Activated T-helper 2 cell treated with anti-CD3 and anti-CD28 coated beads, Interferon-gamma antibody, Interleukin-2, Interleukin-4, amounts not matched to agents 10 μg/mL and 5 μg/mL and 100 μg/mL, durations not matched to agents 14 hours and 24 hours and 36 hours (primary cell): ENCODE measurements around the gene PRDM1. TPM values are rescaled to one million over a fixed set of nuclear protein-coding genes. Genes with fewer than 3 reads are reported as not detected.

Experiments used
- DNase-seq: peaks from one replicate; pipeline ENCODE4 v3.0.0; 2021; ENCODE audit warnings: low spot score
- H3K27ac Mint-ChIP-seq: one replicate; pipeline ENCODE4 v1.8.0; 2021; ENCODE audit warnings: mixed read lengths
- H3K27me3 Mint-ChIP-seq: one replicate; pipeline ENCODE4 v1.8.0; 2021; ENCODE audit warnings: low read depth, mixed read lengths
- H3K36me3 Mint-ChIP-seq: one replicate; pipeline ENCODE4 v1.8.0; 2021; ENCODE audit warnings: low read depth, mixed read lengths
- H3K4me1 Mint-ChIP-seq: one replicate; pipeline ENCODE4 v1.8.0; 2021; ENCODE audit warnings: low read depth, mixed read lengths
- H3K4me3 Mint-ChIP-seq: one replicate; pipeline ENCODE4 v1.8.0; 2021; ENCODE audit warnings: low read depth, mild to moderate bottlenecking, moderate library complexity, mixed read lengths
- H3K9me3 Mint-ChIP-seq: one replicate; pipeline ENCODE4 v1.8.0; 2021; ENCODE audit warnings: mixed read lengths
- intact Hi-C: fragments of 100-400 bp; cut with micrococcal nuclease; formaldehyde crosslinking; loops from one replicate; pipeline ENCODE4 v1.15.1; 2023
- total RNA-seq: library from RNA; stranded (reverse); gene quantifications from 2 replicates; pipeline ENCODE4 v1.2.3, GENCODE V29; 2022

The PRDM1 gene
- total RNA-seq, 1 donor from 2014 or later = 52.3 TPM

GRCh38 chr6:106056060-106056745 is 29.9 kb upstream of the PRDM1 start:
- Mint-ChIP-seq H3K9me3 (no peaks in the 10 kb centered on the region), H3K36me3 (no peaks in the 10 kb centered on the region), H3K4me3 (no peak overlapping the region), H3K27ac (no peak overlapping the region), H3K4me1 (peaks cover 15% of the 10 kb centered on the region), H3K27me3 (peaks cover 4% of the 10 kb centered on the region)
- intact Hi-C loops = loop anchor here (10.0 kb wide), 1 partner anchor 51 kb away; no protein-coding TSS in a partner anchor
- no peak for DNase-seq

DNA sequence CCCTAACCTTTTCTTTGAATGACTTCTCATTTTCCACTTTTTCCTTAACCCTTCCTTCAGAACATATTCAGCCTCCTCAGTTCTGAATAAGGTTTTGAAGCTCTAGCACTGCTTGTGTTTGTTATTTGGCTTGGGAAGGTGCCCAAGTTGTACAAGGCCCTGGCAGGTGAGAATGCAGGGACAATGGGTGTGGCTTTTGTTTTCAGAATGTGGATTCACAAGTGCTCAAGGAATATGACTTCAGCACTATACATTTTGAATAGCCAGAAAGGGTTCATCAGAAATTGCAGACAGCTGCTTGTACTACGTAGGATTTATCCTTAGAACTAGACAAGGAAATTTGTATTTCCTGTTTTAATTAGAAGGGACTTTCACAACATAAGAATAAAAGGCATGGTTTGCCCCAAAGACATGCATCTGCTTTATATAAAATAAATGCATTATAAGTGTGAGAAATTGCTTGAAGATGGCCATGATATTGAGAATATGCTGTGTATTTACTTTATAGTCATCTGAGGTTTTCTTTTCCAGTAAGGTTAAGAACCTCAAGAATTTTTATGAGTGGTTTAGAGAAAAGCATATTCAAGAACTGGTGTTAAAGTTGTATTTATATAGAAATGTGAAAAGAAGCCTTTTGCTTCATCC is 29.3 kb upstream of the PRDM1 start:
- Mint-ChIP-seq H3K27ac (no peak overlapping the region), H3K4me3 (no peak overlapping the region), H3K4me1 (peaks cover 15% of the 10 kb centered on the region), H3K9me3 (no peaks in the 10 kb centered on the region), H3K36me3 (no peaks in the 10 kb centered on the region), H3K27me3 (peaks cover 4% of the 10 kb centered on the region)
- intact Hi-C loops = loop anchor here (10.0 kb wide), 1 partner anchor 52 kb away; no protein-coding TSS in a partner anchor
- no peak for DNase-seq

- H3K9me3 Mint-ChIP-seq = no peaks in the 10 kb centered on the region
- DNase-seq = no peak
- no peak overlapping the region for H3K4me3 Mint-ChIP-seq
- no peaks in the 10 kb centered on the region for H3K36me3 Mint-ChIP-seq
- peaks cover 15% of the 10 kb centered on the region for H3K4me1 Mint-ChIP-seq
- no peak overlapping the region for H3K27ac Mint-ChIP-seq
- intact Hi-C loops = loop anchor here (10.0 kb wide), 1 partner anchor 55 kb away; no protein-coding TSS in a partner anchor
- no peaks in the 10 kb centered on the region for H3K27me3 Mint-ChIP-seq
Measured at GRCh38 chr6:106059331-106059730, 26.8 kb upstream of the PRDM1 start.

- peaks cover 18% of the 10 kb centered on the region for H3K4me1 Mint-ChIP-seq
- DNase-seq = no peak
- intact Hi-C loops = no loop called here
- H3K9me3 Mint-ChIP-seq = no peaks in the 10 kb centered on the region
- H3K27me3 Mint-ChIP-seq = no peaks in the 10 kb centered on the region
- no peaks in the 10 kb centered on the region for H3K36me3 Mint-ChIP-seq
- H3K27ac Mint-ChIP-seq = no peak overlapping the region
- no peak overlapping the region for H3K4me3 Mint-ChIP-seq
Measured at GRCh38 chr6:106060167-106060566, 26.0 kb upstream of the PRDM1 start.

- peaks cover 5% of the 10 kb centered on the region for H3K27me3 Mint-ChIP-seq
- no peaks in the 10 kb centered on the region for H3K9me3 Mint-ChIP-seq
- H3K36me3 Mint-ChIP-seq = no peaks in the 10 kb centered on the region
- no peak overlapping the region for H3K4me3 Mint-ChIP-seq
- H3K4me1 Mint-ChIP-seq = peaks cover 5% of the 10 kb centered on the region
- no peak overlapping the region for H3K27ac Mint-ChIP-seq
- intact Hi-C loops = no loop called here
- no peak for DNase-seq
Measured at GRCh38 chr6:106063448-106063850, 22.7 kb upstream of the PRDM1 start.

- intact Hi-C loops = no loop called here
- Mint-ChIP-seq H3K4me1 (peaks cover 5% of the 10 kb centered on the region), H3K27ac (no peak overlapping the region), H3K9me3 (no peaks in the 10 kb centered on the region), H3K4me3 (no peak overlapping the region), H3K27me3 (peaks cover 9% of the 10 kb centered on the region), H3K36me3 (no peaks in the 10 kb centered on the region)
- DNase-seq = no peak
Measured at GRCh38 chr6:106064142-106064541, 22.0 kb upstream of the PRDM1 start.

GRCh38 chr6:106064756-106065155 is 21.4 kb upstream of the PRDM1 start:
- H3K27me3 Mint-ChIP-seq = peaks cover 15% of the 10 kb centered on the region
- no peaks in the 10 kb centered on the region for H3K36me3 Mint-ChIP-seq
- no peaks in the 10 kb centered on the region for H3K9me3 Mint-ChIP-seq
- H3K4me3 Mint-ChIP-seq = no peak overlapping the region
- H3K4me1 Mint-ChIP-seq = peaks cover 5% of the 10 kb centered on the region
- intact Hi-C loops = no loop called here
- DNase-seq = no peak
- H3K27ac Mint-ChIP-seq = no peak overlapping the region

GRCh38 chr6:106066989-106067388 is 19.1 kb upstream of the PRDM1 start:
- Mint-ChIP-seq H3K27ac (no peak overlapping the region), H3K27me3 (peaks cover 17% of the 10 kb centered on the region), H3K9me3 (no peaks in the 10 kb centered on the region), H3K36me3 (no peaks in the 10 kb centered on the region), H3K4me3 (no peak overlapping the region), H3K4me1 (peaks cover 5% of the 10 kb centered on the region)
- no peak for DNase-seq
- intact Hi-C loops = no loop called here

DNA sequence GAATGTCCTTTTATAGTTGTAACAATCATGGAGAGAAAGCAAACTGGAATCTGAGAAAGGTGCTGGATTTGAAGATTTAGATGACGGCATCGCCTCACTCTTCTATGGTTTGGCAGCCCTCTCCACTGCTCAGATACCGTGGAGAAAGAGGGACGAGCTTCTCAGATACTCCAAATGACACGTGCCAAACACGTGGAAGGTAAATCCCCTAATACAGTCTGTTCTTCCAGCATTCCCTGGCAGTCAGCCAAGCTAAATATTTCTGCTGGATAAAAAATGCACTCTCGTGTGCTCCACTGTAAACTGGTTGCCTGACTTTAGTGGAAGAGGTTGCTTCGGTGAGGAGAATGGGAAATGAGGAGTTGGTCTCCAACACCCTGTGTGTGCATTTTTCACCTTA is 16.7 kb upstream of the PRDM1 start:
- no peaks in the 10 kb centered on the region for H3K9me3 Mint-ChIP-seq
- H3K4me3 Mint-ChIP-seq = no peak overlapping the region
- no peaks in the 10 kb centered on the region for H3K36me3 Mint-ChIP-seq
- H3K27me3 Mint-ChIP-seq = peaks cover 17% of the 10 kb centered on the region
- DNase-seq = no peak
- peaks cover 5% of the 10 kb centered on the region for H3K4me1 Mint-ChIP-seq
- no peak overlapping the region for H3K27ac Mint-ChIP-seq
- intact Hi-C loops = no loop called here

DNA sequence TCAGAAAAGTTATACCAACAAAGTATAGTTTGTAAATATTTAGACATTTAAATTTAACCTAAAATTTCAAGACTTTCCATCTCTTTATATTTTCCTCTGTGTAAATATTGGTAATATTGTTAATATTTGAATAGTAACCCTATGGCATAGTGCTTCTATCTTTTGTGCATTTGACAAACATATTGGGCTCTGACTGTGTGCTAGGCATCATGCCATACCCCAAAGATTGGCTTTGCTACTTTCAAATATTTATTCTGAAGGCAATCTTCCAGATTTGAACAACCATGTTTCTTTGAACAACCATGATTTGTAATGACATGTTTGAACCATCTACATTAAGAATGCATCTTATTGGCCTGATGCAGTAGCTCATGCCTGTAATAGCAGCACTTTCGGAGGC is 15.5 kb upstream of the PRDM1 start:
- Mint-ChIP-seq H3K36me3 (no peaks in the 10 kb centered on the region), H3K4me1 (peaks cover 2% of the 10 kb centered on the region), H3K9me3 (no peaks in the 10 kb centered on the region), H3K4me3 (no peak overlapping the region), H3K27me3 (peaks cover 17% of the 10 kb centered on the region), H3K27ac (no peak overlapping the region)
- intact Hi-C loops = no loop called here
- DNase-seq = no peak

DNA sequence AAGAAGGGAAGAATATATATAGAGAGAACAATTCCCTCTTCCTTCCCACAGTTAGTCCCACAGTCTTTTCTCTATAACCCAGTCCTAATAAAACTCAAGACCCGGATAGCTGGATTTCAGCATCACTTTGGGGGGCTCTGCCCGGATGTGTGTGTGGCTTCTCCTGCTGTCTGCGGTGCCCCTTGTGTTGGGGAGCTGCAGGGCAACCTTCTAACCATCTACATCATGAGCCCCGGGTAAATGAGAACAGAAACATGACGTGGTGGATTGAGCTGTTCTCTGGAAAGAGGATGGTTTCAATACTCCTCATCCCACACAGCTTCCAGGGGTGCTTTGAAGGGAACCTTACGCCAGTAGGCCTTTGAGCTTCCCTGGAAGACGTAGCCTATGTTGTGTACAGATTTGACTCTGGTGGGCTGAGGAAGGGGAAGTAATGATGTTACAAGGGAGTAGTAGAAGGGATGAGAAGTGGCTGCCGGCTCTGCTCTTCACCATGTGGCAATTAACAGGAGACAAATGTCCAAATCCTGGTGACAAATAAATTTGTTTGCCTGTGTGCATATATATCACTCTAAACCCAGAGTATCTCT is 13.5 kb upstream of the PRDM1 start:
- DNase-seq = no peak
- Mint-ChIP-seq H3K4me1 (peaks cover 2% of the 10 kb centered on the region), H3K27me3 (peaks cover 14% of the 10 kb centered on the region), H3K36me3 (no peaks in the 10 kb centered on the region), H3K27ac (no peak overlapping the region), H3K4me3 (no peak overlapping the region), H3K9me3 (no peaks in the 10 kb centered on the region)
- intact Hi-C loops = no loop called here

DNA sequence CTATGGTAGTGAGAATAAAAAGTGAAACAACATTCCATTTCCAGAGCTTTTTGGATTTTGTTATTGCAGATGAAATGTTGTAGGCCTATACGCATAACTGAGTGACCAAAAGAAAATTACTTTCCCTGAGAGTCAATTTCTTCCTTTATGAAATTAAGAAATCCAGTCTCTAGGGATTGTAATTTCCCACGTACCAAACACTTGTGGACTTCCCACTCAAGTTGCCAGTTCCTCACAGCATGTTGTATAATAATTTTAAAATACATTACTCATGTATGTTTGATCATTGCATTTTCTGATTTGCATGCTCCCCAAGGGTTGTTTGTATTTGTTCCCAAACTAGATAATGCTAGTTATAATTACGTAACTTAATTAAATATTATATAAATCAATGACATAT is 12.0 kb upstream of the PRDM1 start:
- no peaks in the 10 kb centered on the region for H3K36me3 Mint-ChIP-seq
- no peak overlapping the region for H3K4me3 Mint-ChIP-seq
- intact Hi-C loops = no loop called here
- H3K27ac Mint-ChIP-seq = no peak overlapping the region
- H3K27me3 Mint-ChIP-seq = peaks cover 11% of the 10 kb centered on the region
- peaks cover 4% of the 10 kb centered on the region for H3K4me1 Mint-ChIP-seq
- no peaks in the 10 kb centered on the region for H3K9me3 Mint-ChIP-seq
- DNase-seq = no peak

GRCh38 chr6:106076139-106076538 is 10.0 kb upstream of the PRDM1 start:
- H3K4me3 Mint-ChIP-seq = no peak overlapping the region
- H3K27ac Mint-ChIP-seq = no peak overlapping the region
- no peak for DNase-seq
- H3K27me3 Mint-ChIP-seq = peaks cover 5% of the 10 kb centered on the region
- peaks cover 4% of the 10 kb centered on the region for H3K4me1 Mint-ChIP-seq
- intact Hi-C loops = no loop called here
- H3K36me3 Mint-ChIP-seq = no peaks in the 10 kb centered on the region
- no peaks in the 10 kb centered on the region for H3K9me3 Mint-ChIP-seq
